T-helper 2 cell treated with Interferon-gamma antibody and Interleukin-4, amounts not matched to agents 5 μg/mL and 100 μg/mL, for 36 hours (primary cell): ENCODE results near the gene CNOT6.
"Not testable (repeated sequence)": the region's sequence is repeated elsewhere in the genome, so short reads cannot be mapped to it uniquely, and the experiment has no call there.

Experiments
- DNase-seq: peaks from one replicate; pipeline ENCODE4 v3.0.0; 2021; ENCODE audit warnings: low spot score
- H3K27ac Mint-ChIP-seq: one replicate; pipeline ENCODE4 v1.8.0; 2021; ENCODE audit warnings: mild to moderate bottlenecking, mixed read lengths
- H3K27me3 Mint-ChIP-seq: one replicate; pipeline ENCODE4 v1.8.0; 2021; ENCODE audit warnings: low read depth, mixed read lengths
- H3K36me3 Mint-ChIP-seq: one replicate; pipeline ENCODE4 v1.8.0; 2021; ENCODE audit warnings: low read depth, mixed read lengths
- H3K4me1 Mint-ChIP-seq: one replicate; pipeline ENCODE4 v1.8.0; 2021; ENCODE audit warnings: low read depth, mixed read lengths
- H3K4me3 Mint-ChIP-seq: one replicate; pipeline ENCODE4 v1.8.0; 2022; ENCODE audit warnings: mild to moderate bottlenecking, moderate library complexity, mixed read lengths
- H3K9me3 Mint-ChIP-seq: one replicate; pipeline ENCODE4 v1.8.0; 2021; ENCODE audit warnings: mixed read lengths

The CNOT6 gene

GRCh38 chr5:180486636-180487149, 7.5 kb upstream of the CNOT6 start:
- Mint-ChIP-seq H3K27me3 (no peaks in the 10 kb centered on the region), H3K27ac (no peak overlapping the region), H3K9me3 (peaks cover 4% of the 10 kb centered on the region), H3K36me3 (no peaks in the 10 kb centered on the region), H3K4me1 (no peaks in the 10 kb centered on the region), H3K4me3 (no peak overlapping the region)
- DNase-seq, result no peak

- Mint-ChIP-seq H3K4me3 (no peak overlapping the region), H3K27ac (no peak overlapping the region), H3K27me3 (no peaks in the 10 kb centered on the region), H3K36me3 (no peaks in the 10 kb centered on the region), H3K4me1 (peaks cover 2% of the 10 kb centered on the region), H3K9me3 (peaks cover 4% of the 10 kb centered on the region)
- DNase-seq, result no peak
Observed at GRCh38 chr5:180487556-180487955, 6.6 kb upstream of the CNOT6 start.

GRCh38 chr5:180491496-180491895, 2.7 kb upstream of the CNOT6 start:
- no peak for DNase-seq
- peaks cover 10% of the 10 kb centered on the region for H3K36me3 Mint-ChIP-seq
- peaks cover 7% of the 10 kb centered on the region for H3K9me3 Mint-ChIP-seq
- no peak overlapping the region for H3K4me3 Mint-ChIP-seq
- peaks cover 20% of the 10 kb centered on the region for H3K4me1 Mint-ChIP-seq
- no peaks in the 10 kb centered on the region for H3K27me3 Mint-ChIP-seq
- no peak overlapping the region for H3K27ac Mint-ChIP-seq

GRCh38 chr5:180492226-180492903, 1.8 kb upstream of the CNOT6 start:
- peaks cover 7% of the 10 kb centered on the region for H3K9me3 Mint-ChIP-seq
- H3K4me1 Mint-ChIP-seq, result peaks cover 20% of the 10 kb centered on the region
- peak overlapping the region; percentile 10 for H3K4me3 Mint-ChIP-seq
- H3K27me3 Mint-ChIP-seq, result no peaks in the 10 kb centered on the region
- H3K27ac Mint-ChIP-seq, result peak overlapping the region; percentile 47
- peaks cover 10% of the 10 kb centered on the region for H3K36me3 Mint-ChIP-seq
- DNase-seq, result no peak

GRCh38 chr5:180494510-180495181, 467 bp downstream of the CNOT6 start:
- DNase-seq, result peak; percentile 53
- peaks cover 3% of the 10 kb centered on the region for H3K9me3 Mint-ChIP-seq
- no peaks in the 10 kb centered on the region for H3K27me3 Mint-ChIP-seq
- peak overlapping the region; percentile 92 for H3K4me3 Mint-ChIP-seq
- H3K4me1 Mint-ChIP-seq, result peaks cover 29% of the 10 kb centered on the region
- peak overlapping the region; percentile 90 for H3K27ac Mint-ChIP-seq
- H3K36me3 Mint-ChIP-seq, result peaks cover 14% of the 10 kb centered on the region

GRCh38 chr5:180495292-180495691, 1.1 kb downstream of the CNOT6 start:
- no peaks in the 10 kb centered on the region for H3K27me3 Mint-ChIP-seq
- DNase-seq, result no peak
- H3K4me3 Mint-ChIP-seq, result peak overlapping the region; percentile 73
- peaks cover 30% of the 10 kb centered on the region for H3K4me1 Mint-ChIP-seq
- H3K9me3 Mint-ChIP-seq, result peaks cover 3% of the 10 kb centered on the region
- peaks cover 17% of the 10 kb centered on the region for H3K36me3 Mint-ChIP-seq
- H3K27ac Mint-ChIP-seq, result peak overlapping the region; percentile 58

GRCh38 chr5:180495991-180496741, 2.0 kb downstream of the CNOT6 start:
- Mint-ChIP-seq H3K4me1 (peaks cover 30% of the 10 kb centered on the region), H3K4me3 (peak overlapping the region; percentile 53), H3K36me3 (peaks cover 17% of the 10 kb centered on the region), H3K27ac (peak overlapping the region; percentile 31), H3K9me3 (peaks cover 3% of the 10 kb centered on the region), H3K27me3 (no peaks in the 10 kb centered on the region)
- DNase-seq, result no peak

GRCh38 chr5:180496806-180497205, 2.6 kb downstream of the CNOT6 start:
- H3K9me3 Mint-ChIP-seq, H3K27me3 Mint-ChIP-seq, H3K27ac Mint-ChIP-seq, H3K4me3 Mint-ChIP-seq, DNase-seq: not testable (repeated sequence)
- Mint-ChIP-seq H3K36me3 (peaks cover 17% of the 10 kb centered on the region), H3K4me1 (peaks cover 30% of the 10 kb centered on the region)

GRCh38 chr5:180497865-180498264, 3.7 kb downstream of the CNOT6 start:
- H3K9me3 Mint-ChIP-seq, H3K4me3 Mint-ChIP-seq, H3K27me3 Mint-ChIP-seq, H3K27ac Mint-ChIP-seq, DNase-seq: not testable (repeated sequence)
- Mint-ChIP-seq H3K4me1 (peaks cover 29% of the 10 kb centered on the region), H3K36me3 (peaks cover 18% of the 10 kb centered on the region)

GRCh38 chr5:180498378-180498777, 4.2 kb downstream of the CNOT6 start:
- Mint-ChIP-seq H3K4me3 (no peak overlapping the region), H3K27me3 (no peaks in the 10 kb centered on the region)

GRCh38 chr5:180499684-180500083, 5.5 kb downstream of the CNOT6 start:
- H3K36me3 Mint-ChIP-seq, result peaks cover 20% of the 10 kb centered on the region
- no peak overlapping the region for H3K27ac Mint-ChIP-seq
- DNase-seq, result no peak
- H3K4me3 Mint-ChIP-seq, result no peak overlapping the region
- H3K9me3 Mint-ChIP-seq, result no peaks in the 10 kb centered on the region
- H3K4me1 Mint-ChIP-seq, result peaks cover 23% of the 10 kb centered on the region
- no peaks in the 10 kb centered on the region for H3K27me3 Mint-ChIP-seq

More at GRCh38 chr5:180498378-180498777, 4.2 kb downstream of the CNOT6 start:
- no peak for DNase-seq
- Mint-ChIP-seq H3K9me3 (peaks cover 1% of the 10 kb centered on the region), H3K36me3 (peaks cover 17% of the 10 kb centered on the region), H3K27ac (no peak overlapping the region), H3K4me1 (peaks cover 26% of the 10 kb centered on the region)

- H3K27ac Mint-ChIP-seq, H3K9me3 Mint-ChIP-seq, H3K27me3 Mint-ChIP-seq, H3K4me3 Mint-ChIP-seq, DNase-seq: not testable (repeated sequence)
- Mint-ChIP-seq H3K36me3 (peaks cover 20% of the 10 kb centered on the region), H3K4me1 (peaks cover 22% of the 10 kb centered on the region)
Observed at GRCh38 chr5:180500300-180500699, 6.1 kb downstream of the CNOT6 start.

- DNase-seq, result no peak
- H3K4me3 Mint-ChIP-seq, result no peak overlapping the region
- peaks cover 28% of the 10 kb centered on the region for H3K36me3 Mint-ChIP-seq
- peak overlapping the region; percentile 47 for H3K27ac Mint-ChIP-seq
- no peaks in the 10 kb centered on the region for H3K9me3 Mint-ChIP-seq
- H3K27me3 Mint-ChIP-seq, result no peaks in the 10 kb centered on the region
- H3K4me1 Mint-ChIP-seq, result peaks cover 17% of the 10 kb centered on the region
Observed at GRCh38 chr5:180507661-180508060, 13.5 kb downstream of the CNOT6 start.

- no peak for DNase-seq
- H3K36me3 Mint-ChIP-seq, result peaks cover 12% of the 10 kb centered on the region
- H3K27me3 Mint-ChIP-seq, result no peaks in the 10 kb centered on the region
- H3K9me3 Mint-ChIP-seq, result no peaks in the 10 kb centered on the region
- no peak overlapping the region for H3K27ac Mint-ChIP-seq
- no peak overlapping the region for H3K4me3 Mint-ChIP-seq
- H3K4me1 Mint-ChIP-seq, result peaks cover 18% of the 10 kb centered on the region
Observed at GRCh38 chr5:180515294-180515693, 21.1 kb downstream of the CNOT6 start.
